GM12878 (cell line): ENCODE results near the gene NKX1-1. TPM values are rescaled to one million over a fixed set of nuclear protein-coding genes. Genes with fewer than 3 reads are reported as not detected.

Experiments
- ATAC-seq: fragments of 200-7000 bp; cut with Tn5 transposase; 3 replicates; pipeline ENCODE4 v1.9.1; 2020; ENCODE audit warnings: mild to moderate bottlenecking, moderate library complexity
- BruUV-seq: library from RNA; stranded (reverse); fragments of 400-500 nt; replicated peaks from 2 replicates; lab custom pipeline; 2021; lab: Mats Ljungman, UMichigan
- CTCF ChIA-PET: fragments of 300-600 bp; sonication (Branson Sonifier 250); formaldehyde crosslinking; extraction: SDS; loops from one replicate; lab custom pipeline; 2021; ENCODE audit warnings: inconsistent platforms; lab: Yijun Ruan, JAX
- POLR2A ChIA-PET: fragments of 350-600 bp; formaldehyde crosslinking; extraction: SDS; loops from one replicate; lab custom pipeline; 2021; ENCODE audit warnings: inconsistent platforms; lab: Charles Lee
- RAD21 ChIA-PET: fragments of 300-600 bp; sonication (Branson Sonifier 250); formaldehyde crosslinking; loops from one replicate; lab custom pipeline; 2023; ENCODE audit warnings: antibody characterized with exemption; ENCODE audit not compliant: unreplicated experiment; lab: Charles Lee
- SMC1A ChIA-PET: fragments of 300-600 bp; sonication (Branson Sonifier 250); formaldehyde crosslinking; loops from one replicate; lab custom pipeline; 2023; ENCODE audit not compliant: unreplicated experiment, uncharacterized antibody; lab: Charles Lee
- DNase-seq: peaks from one replicate; pipeline ENCODE4 v3.0.0-alpha.2; 2011; ENCODE audit warnings: low read depth, low spot score
- FAIRE-seq: peaks from 3 replicates; lab custom pipeline; 2011; peaks lifted over from hg19 to GRCh38; lab: Jason Lieb, UNC
- H2AFZ ChIP-seq: 2 replicates; pipeline ENCODE4 v1.6.0; 2011; ENCODE audit warnings: low read depth, low read length, control low read depth; ENCODE audit not compliant: control insufficient read depth
- H3K27ac ChIP-seq: 2 replicates; pipeline ENCODE4 v1.5.1; 2011; ENCODE audit warnings: control low read depth; ENCODE audit not compliant: control insufficient read depth, insufficient read depth
- H3K27me3 ChIP-seq, 2 experiments: replicated peaks in 1 of 2; 2 replicates each; pipeline versions ENCODE4 v1.6.0 to v1.6.1; 2011; ENCODE audit warnings: low read length in 1 of 2; ENCODE audit not compliant: control insufficient read depth in 2 of 2, insufficient read depth in 2 of 2
- H3K36me3 ChIP-seq, 2 experiments: 2 replicates each; pipeline ENCODE4 v1.5.1; 2011; ENCODE audit warnings: low read length in 1 of 2; ENCODE audit not compliant: control insufficient read depth in 2 of 2, insufficient read depth in 2 of 2
- H3K4me1 ChIP-seq: 2 replicates; pipeline ENCODE4 v1.6.1; 2011; ENCODE audit warnings: mild to moderate bottlenecking, low read length, moderate library complexity, mixed read lengths; ENCODE audit not compliant: control insufficient read depth, insufficient read depth
- H3K4me2 ChIP-seq: 2 replicates; pipeline ENCODE4 v1.6.0; 2011; ENCODE audit warnings: control low read depth; ENCODE audit not compliant: control insufficient read depth, insufficient read depth
- H3K4me3 ChIP-seq: fragments of 200-600 bp; sonication (generic); 2 replicates; pipeline ENCODE4 v1.5.1; 2016
- H3K79me2 ChIP-seq: 2 replicates; pipeline ENCODE4 v1.6.0; 2011; ENCODE audit warnings: low read length; ENCODE audit not compliant: control insufficient read depth, insufficient read depth
- H3K9ac ChIP-seq: 2 replicates; pipeline ENCODE4 v1.8.0; 2011; ENCODE audit warnings: low read length, control low read depth, mixed read lengths; ENCODE audit not compliant: control insufficient read depth, insufficient read depth
- H3K9me3 ChIP-seq: replicated peaks from 3 replicates; pipeline ENCODE4 v1.5.1; 2011; ENCODE audit warnings: mild to moderate bottlenecking, low read length; ENCODE audit not compliant: control insufficient read depth, insufficient read depth
- H4K20me1 ChIP-seq: 2 replicates; pipeline ENCODE4 v1.6.0; 2011; ENCODE audit not compliant: control insufficient read depth, insufficient read depth
- BCL3 ChIP-seq: IDR thresholded peaks from 2 replicates; pipeline ENCODE4 v1.6.1; 2011; ENCODE audit warnings: borderline replicate concordance, low read depth, mild to moderate bottlenecking, moderate library complexity, low read length; ENCODE audit not compliant: insufficient read depth, poor library complexity, severe bottlenecking
- BRCA1 ChIP-seq: IDR thresholded peaks from 2 replicates; pipeline ENCODE4 v1.6.1; 2011; ENCODE audit warnings: low read depth, low read length, improper control_type of control experiment
- CHD2 ChIP-seq: IDR thresholded peaks from 2 replicates; pipeline ENCODE4 v1.6.1; 2011; ENCODE audit warnings: low read depth, low read length, improper control_type of control experiment, borderline replicate concordance
- EGR1 ChIP-seq, 2 experiments: IDR thresholded peaks; 1 replicate in 1 of 2; 2 replicates in 1 of 2; pipeline ENCODE4 v1.6.1; 2011 to 2012; ENCODE audit warnings: low read depth in 2 of 2, low read length in 2 of 2, borderline replicate concordance in 1 of 2, mild to moderate bottlenecking in 1 of 2, moderate library complexity in 1 of 2
- FOS ChIP-seq: IDR thresholded peaks from 3 replicates; pipeline ENCODE4 v1.6.1; 2011; ENCODE audit warnings: borderline replicate concordance; ENCODE audit not compliant: insufficient read length; ENCODE audit errors: extremely low read depth
- MEF2A ChIP-seq: IDR thresholded peaks from 2 replicates; pipeline ENCODE4 v1.6.1; 2011; ENCODE audit warnings: low read depth, mild to moderate bottlenecking, low read length, moderate library complexity; ENCODE audit not compliant: insufficient read depth
- MTA3 ChIP-seq: IDR thresholded peaks from 2 replicates; pipeline ENCODE4 v1.6.1; 2012; ENCODE audit warnings: low read length, inconsistent platforms, borderline replicate concordance
- MXI1 ChIP-seq: fragments of 150-350 bp; IDR thresholded peaks from 2 replicates; pipeline ENCODE4 v1.6.1; 2011; ENCODE audit warnings: low read depth, mild to moderate bottlenecking, inconsistent platforms, low read length, improper control_type of control experiment
- NFXL1 ChIP-seq: fragments of 450-650 bp; IDR thresholded peaks from 2 replicates; pipeline ENCODE4 v1.6.1; 2017; ENCODE audit warnings: antibody characterized with exemption, mild to moderate bottlenecking, borderline replicate concordance
- SIN3A ChIP-seq: IDR thresholded peaks from 2 replicates; pipeline ENCODE4 v1.6.1; 2012; ENCODE audit warnings: low read depth, low read length, improper control_type of control experiment
- WRNIP1 ChIP-seq: IDR thresholded peaks from 2 replicates; pipeline ENCODE4 v1.6.1; 2011; ENCODE audit warnings: low read depth, low read length, improper control_type of control experiment, borderline replicate concordance
- WGBS: methylation state at CpG from one replicate; pipeline ENCODE4 v1.1.6; 2016; ENCODE audit warnings: low lambda C conversion rate; ENCODE audit not compliant: insufficient replicate concordance, insufficient coverage; ENCODE audit errors: missing lambda C conversion rate; 5-methylcytosine and 5-hydroxymethylcytosine counted together
- in situ Hi-C: fragments of 300-500 bp; cut with MboI; formaldehyde crosslinking; loops from 9 replicates; pipeline ENCODE4 v1.14.3; 2018; ENCODE audit warnings: mixed read lengths
- intact Hi-C: fragments of 100-400 bp; cut with micrococcal nuclease; formaldehyde crosslinking; loops from one replicate; pipeline ENCODE4 v1.14.2; 2022; ENCODE audit not compliant: unreplicated experiment
- polyA plus RNA-seq, 11 experiments: library from polyadenylated mRNA; depleted of rRNA in 4 of 11; unstranded in 6 of 11; stranded (reverse) in 5 of 11; fragments of >200 nt; fragmentation: Nextera tagmentation in 4 of 11; fragmentation: Illumina TruSeq in 1 of 11; extraction: Ambion mirVana in 4 of 11; extraction: Trizol in 1 of 11; gene quantifications; 1 replicate in 1 of 11; 2 replicates in 10 of 11; pipeline versions ENCODE4 v1.2.1 to v1.2.3, GENCODE V29; 2011 to 2016; ENCODE audit warnings: inconsistent platforms in 2 of 11, missing spikeins in 2 of 11, low read depth in 1 of 11
- total RNA-seq, 4 experiments: library from RNA; depleted of rRNA in 3 of 4; stranded (reverse); fragments of >200 nt in 3 of 4; fragmentation: Illumina TruSeq in 1 of 4; extraction: Trizol in 1 of 4; gene quantifications; 2 replicates each; pipeline versions ENCODE4 v1.2.1 to v1.2.3, GENCODE V29; 2013 to 2021
- TF ChIP-seq, protein P1 (sequence below): fragments of 450-650 bp; IDR thresholded peaks from 2 replicates; pipeline ENCODE4 v1.6.1; 2017; ENCODE audit warnings: borderline replicate concordance

NKX1-1 gene
- total and polyA plus RNA-seq, 10 of the 15 experiments (the other 5 are each of a cell fraction or from before 2014, with no cell fraction given), result not detected

GRCh38 chr4:1405254-1405635, 997 bp downstream of the NKX1-1 start:
- Histone ChIP-seq H3K9ac (no peak overlapping the region), H2AFZ (no peak overlapping the region), H3K27me3 (no peaks in the 10 kb centered on the region), H4K20me1 (no peaks in the 10 kb centered on the region), H3K9me3 (peaks cover 11% of the 10 kb centered on the region; the same call in 2 of the 3 replicates), H3K79me2 (no peaks in the 10 kb centered on the region), H3K4me2 (no peak overlapping the region), H3K36me3 (no peaks in the 10 kb centered on the region), H3K4me1 (no peaks in the 10 kb centered on the region), H3K27ac (no peak overlapping the region), H3K4me3 (no peak overlapping the region)
- ChIA-PET POLR2A (no interaction called here), CTCF (no interaction called here), SMC1A (no interaction called here), RAD21 (no interaction called here)
- in situ Hi-C loops (loop anchor here (10.0 kb wide), 1 partner anchor 60 kb away; no protein-coding TSS in a partner anchor), intact Hi-C loops (no loop called here)
- no TSS peak for BruUV-seq
- WGBS, result 84% methylated on average over 25 of the region's 26 CpGs
- TF ChIP-seq, protein P1, sequence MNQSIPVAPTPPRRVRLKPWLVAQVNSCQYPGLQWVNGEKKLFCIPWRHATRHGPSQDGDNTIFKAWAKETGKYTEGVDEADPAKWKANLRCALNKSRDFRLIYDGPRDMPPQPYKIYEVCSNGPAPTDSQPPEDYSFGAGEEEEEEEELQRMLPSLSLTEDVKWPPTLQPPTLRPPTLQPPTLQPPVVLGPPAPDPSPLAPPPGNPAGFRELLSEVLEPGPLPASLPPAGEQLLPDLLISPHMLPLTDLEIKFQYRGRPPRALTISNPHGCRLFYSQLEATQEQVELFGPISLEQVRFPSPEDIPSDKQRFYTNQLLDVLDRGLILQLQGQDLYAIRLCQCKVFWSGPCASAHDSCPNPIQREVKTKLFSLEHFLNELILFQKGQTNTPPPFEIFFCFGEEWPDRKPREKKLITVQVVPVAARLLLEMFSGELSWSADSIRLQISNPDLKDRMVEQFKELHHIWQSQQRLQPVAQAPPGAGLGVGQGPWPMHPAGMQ, result no peak
- TF ChIP-seq SIN3A, result no peak
- no peak for TF ChIP-seq CHD2
- TF ChIP-seq NFXL1, result no peak
- TF ChIP-seq WRNIP1, result no peak
- no peak for TF ChIP-seq MTA3
- TF ChIP-seq MXI1, result no peak
- no peak for TF ChIP-seq BRCA1
- no peak for TF ChIP-seq FOS
- no peak for TF ChIP-seq MEF2A
- TF ChIP-seq EGR1 (IDR thresholded peaks at IDR 0.05; ENCODE audit: borderline replicate concordance in 1 of 2, low read depth in 2 of 2, low read length in 2 of 2), result no peak
- no peak for TF ChIP-seq BCL3
- DNase-seq (no peak), FAIRE-seq (no peak), ATAC-seq (no peak)
